SK-N-SH (cell line): ENCODE results near the gene POLR1H. TPM values are rescaled to one million over a fixed set of nuclear protein-coding genes. Genes with fewer than 3 reads are reported as not detected.

ENCODE experiments used
- CTCF ChIA-PET: fragments of 300-600, 350-600 bp; formaldehyde crosslinking; extraction: SDS; loops from one replicate; lab custom pipeline; 2021; lab: Yijun Ruan, JAX
- POLR2A ChIA-PET: fragments of 350-600 bp; sonication (Branson Sonifier 250); formaldehyde crosslinking; extraction: SDS; loops from one replicate; lab custom pipeline; 2020; ENCODE audit warnings: antibody characterized with exemption, inconsistent platforms; lab: Yijun Ruan, JAX
- DNase-seq: peaks from one replicate; pipeline ENCODE4 v3.0.0; 2012
- H2AFZ ChIP-seq: fragments of 200-600 bp; sonication (generic); 2 replicates; pipeline ENCODE4 v1.8.1; 2016; ENCODE audit warnings: antibody characterized with exemption, mild to moderate bottlenecking, low read depth
- H3F3A ChIP-seq: fragments of 200-600 bp; sonication (generic); replicated peaks from 2 replicates; pipeline ENCODE3; 2016; ENCODE audit warnings: antibody characterized with exemption, mild to moderate bottlenecking; ENCODE audit not compliant: insufficient read depth
- H3K27ac ChIP-seq, 2 experiments: fragments of 200-500 bp in 1 of 2; fragments of 200-600 bp in 1 of 2; sonication (Bioruptor generic) in 1 of 2; sonication (generic), shearing (Covaris generic) in 1 of 2; 2 replicates each; pipeline versions ENCODE4 v1.5.1 to v1.6.1; 2014 to 2016; ENCODE audit warnings: low read depth in 2 of 2, inconsistent platforms in 1 of 2, low read length in 1 of 2, mild to moderate bottlenecking in 1 of 2, mixed read lengths in 1 of 2
- H3K27me3 ChIP-seq: fragments of 200-600 bp; sonication (generic), shearing (Covaris generic); 2 replicates; pipeline ENCODE4 v1.6.1; 2016; ENCODE audit warnings: mixed run types; ENCODE audit not compliant: insufficient read depth
- H3K36me3 ChIP-seq, 2 experiments: fragments of 200-500 bp in 1 of 2; fragments of 200-600 bp in 1 of 2; sonication (Bioruptor generic) in 1 of 2; sonication (generic) in 1 of 2; replicated peaks in 1 of 2; 2 replicates each; pipeline versions ENCODE3 to v1.5.1; 2014 to 2016; ENCODE audit warnings: low read length in 1 of 2, mild to moderate bottlenecking in 1 of 2; ENCODE audit not compliant: insufficient read depth in 2 of 2, control insufficient read depth in 1 of 2
- H3K4me1 ChIP-seq, 2 experiments: fragments of 200-500 bp in 1 of 2; fragments of 200-600 bp in 1 of 2; sonication (Bioruptor generic) in 1 of 2; sonication (generic), shearing (Covaris generic) in 1 of 2; 2 replicates each; pipeline versions ENCODE4 v1.5.1 to v1.6.1; 2014 to 2016; ENCODE audit warnings: low read depth in 1 of 2, low read length in 1 of 2, mixed run types in 1 of 2; ENCODE audit not compliant: insufficient read depth in 2 of 2, control insufficient read depth in 1 of 2
- H3K4me2 ChIP-seq: fragments of 200-600 bp; sonication (generic), shearing (Covaris generic); 2 replicates; pipeline ENCODE4 v1.6.1; 2017; ENCODE audit warnings: mixed run types
- H3K4me3 ChIP-seq, 2 experiments: fragments of 200-500 bp in 1 of 2; fragments of 200-600 bp in 1 of 2; sonication (Bioruptor generic) in 1 of 2; sonication (generic), shearing (Covaris generic) in 1 of 2; 2 replicates each; pipeline versions ENCODE4 v1.5.1 to v1.8.1; 2014 to 2016; ENCODE audit warnings: low read depth in 2 of 2, inconsistent platforms in 1 of 2, low read length in 1 of 2, mild to moderate bottlenecking in 1 of 2, mixed read lengths in 1 of 2, moderate library complexity in 1 of 2
- H3K79me2 ChIP-seq: fragments of 200-600 bp; sonication (generic); 2 replicates; pipeline ENCODE4 v1.8.1; 2017; ENCODE audit warnings: mild to moderate bottlenecking; ENCODE audit not compliant: insufficient read depth
- H3K9ac ChIP-seq: fragments of 200-600 bp; sonication (generic); 2 replicates; pipeline ENCODE4 v1.6.1; 2017; ENCODE audit warnings: mixed run types
- H3K9me2 ChIP-seq: fragments of 200-600 bp; sonication (generic); 2 replicates; pipeline ENCODE4 v1.6.1; 2017; ENCODE audit warnings: mixed run types
- H3K9me3 ChIP-seq: fragments of 200-600 bp; sonication (generic); 2 replicates; pipeline ENCODE4 v1.6.1; 2017; ENCODE audit warnings: mixed run types, mild to moderate bottlenecking, moderate library complexity
- H4K20me1 ChIP-seq: fragments of 200-600 bp; sonication (generic); 2 replicates; pipeline ENCODE4 v1.6.1; 2017; ENCODE audit warnings: mild to moderate bottlenecking, mixed run types; ENCODE audit not compliant: insufficient read depth
- CHD2 ChIP-seq: fragments of 150-350 bp; IDR thresholded peaks from 2 replicates; pipeline ENCODE4 v1.6.1; 2018; ENCODE audit warnings: low read length; ENCODE audit not compliant: partially characterized antibody
- ELF1 ChIP-seq: IDR thresholded peaks from 2 replicates; pipeline ENCODE4 v1.4.0; 2012
- EP300 ChIP-seq, 2 experiments: IDR thresholded peaks; 2 replicates each; pipeline versions ENCODE4 v1.4.0 to v1.6.1; 2012; ENCODE audit warnings: borderline replicate concordance in 1 of 2, low read depth in 1 of 2, low read length in 1 of 2
- EZH2phosphoT487 ChIP-seq: fragments of 200-600 bp; sonication (generic); IDR thresholded peaks from 2 replicates; pipeline ENCODE4 v1.6.1; 2017; ENCODE audit warnings: low read depth, mixed run types, mild to moderate bottlenecking, antibody characterized with exemption, moderate library complexity, borderline replicate concordance
- GABPA ChIP-seq: IDR thresholded peaks from 2 replicates; pipeline ENCODE4 v1.4.0; 2012; ENCODE audit warnings: low read depth, mild to moderate bottlenecking
- GATA2 ChIP-seq: sonication (generic); formaldehyde crosslinking; IDR thresholded peaks from 2 replicates; pipeline ENCODE4 v1.5.0; 2020; ENCODE audit warnings: mild to moderate bottlenecking, missing genetic modification reagents
- IRF3 ChIP-seq: fragments of 150-350 bp; IDR thresholded peaks from 2 replicates; pipeline ENCODE4 v1.6.1; 2016; ENCODE audit warnings: mild to moderate bottlenecking, low read depth, low read length
- JUND ChIP-seq: IDR thresholded peaks from 2 replicates; pipeline ENCODE4 v1.4.0; 2012
- MAX ChIP-seq: IDR thresholded peaks from 2 replicates; pipeline ENCODE4 v1.4.0; 2012; ENCODE audit warnings: low read depth
- MEF2A ChIP-seq: IDR thresholded peaks from 2 replicates; pipeline ENCODE4 v1.4.0; 2012; ENCODE audit warnings: low read depth, borderline replicate concordance
- MXI1 ChIP-seq: IDR thresholded peaks from 2 replicates; pipeline ENCODE4 v1.6.1; 2012; ENCODE audit warnings: mild to moderate bottlenecking, low read depth, low read length, improper control_type of control experiment
- NFIC ChIP-seq: IDR thresholded peaks from 2 replicates; pipeline ENCODE4 v1.4.0; 2012; ENCODE audit warnings: borderline replicate concordance
- NRF1 ChIP-seq: IDR thresholded peaks from 2 replicates; pipeline ENCODE4 v1.6.1; 2012; ENCODE audit warnings: low read depth, mild to moderate bottlenecking, low read length
- PBX3 ChIP-seq: IDR thresholded peaks from 2 replicates; pipeline ENCODE4; 2012
- POLR2AphosphoS5 ChIP-seq: IDR thresholded peaks from 2 replicates; pipeline ENCODE4 v1.6.1; 2012; ENCODE audit warnings: low read depth, low read length
- RCOR1 ChIP-seq: fragments of 150-350 bp; IDR thresholded peaks from 2 replicates; pipeline ENCODE4 v1.6.1; 2017; ENCODE audit warnings: antibody characterized with exemption, low read length
- REST ChIP-seq: IDR thresholded peaks from 2 replicates; pipeline ENCODE4 v1.6.1; 2012; ENCODE audit warnings: mild to moderate bottlenecking, low read depth, low read length, moderate library complexity
- RFX5 ChIP-seq: IDR thresholded peaks from 2 replicates; pipeline ENCODE4 v1.6.1; 2012; ENCODE audit warnings: mild to moderate bottlenecking, improper control_type of control experiment, low read length
- SMC3 ChIP-seq: IDR thresholded peaks from 2 replicates; pipeline ENCODE4 v1.6.1; 2012; ENCODE audit warnings: low read depth, low read length, improper control_type of control experiment
- TAF1 ChIP-seq: IDR thresholded peaks from 2 replicates; pipeline ENCODE4 v1.6.1; 2012; ENCODE audit warnings: low read depth, mild to moderate bottlenecking, low read length, moderate library complexity, borderline replicate concordance
- TCF12 ChIP-seq: IDR thresholded peaks from 2 replicates; pipeline ENCODE4 v1.4.0; 2012
- TEAD4 ChIP-seq: IDR thresholded peaks from 2 replicates; pipeline ENCODE4 v1.4.0; 2012; ENCODE audit warnings: mild to moderate bottlenecking, borderline replicate concordance; ENCODE audit not compliant: insufficient read depth
- YY1 ChIP-seq: IDR thresholded peaks from 2 replicates; pipeline ENCODE4 v1.4.0; 2012; ENCODE audit warnings: low read depth, mild to moderate bottlenecking
- ZBTB33 ChIP-seq: IDR thresholded peaks from 2 replicates; pipeline ENCODE4 v1.4.0; 2012; ENCODE audit warnings: low read depth, borderline replicate concordance
- WGBS: methylation state at CpG from one replicate; pipeline ENCODE4 v1.1.6; 2017; ENCODE audit warnings: low lambda C conversion rate; 5-methylcytosine and 5-hydroxymethylcytosine counted together
- polyA plus RNA-seq, 3 experiments: library from polyadenylated mRNA; depleted of rRNA; stranded (reverse); fragments of >200 nt; gene quantifications; 2 replicates each; pipeline ENCODE4 v1.2.3, GENCODE V29; 2012

POLR1H gene
- 30.0 and 40.6 TPM in 2 replicates for polyA plus RNA-seq (2012; rRNA removed)
- polyA plus RNA-seq (2012; cell fraction: cytosol; rRNA removed) = 28.9 and 34.9 TPM in 2 replicates
- 25.1 and 27.9 TPM in 2 replicates for polyA plus RNA-seq (2012; cell fraction: nucleus; rRNA removed)

- Histone ChIP-seq H3K4me1 (peaks cover 6 to 18% of the 10 kb centered on the region in 2 experiments; a peak in 3 of 4 replicates), H3K27ac (peak within 1 kb of the TSS; percentile 71 to 77), H3K9me2 (no peaks in the 10 kb centered on the region), H3K9ac (peak within 1 kb of the TSS; percentile 89), H3K9me3 (no peaks in the 10 kb centered on the region), H2AFZ (peak within 1 kb of the TSS; percentile 98), H3K27me3 (no peaks in the 10 kb centered on the region), H3K36me3 (peaks cover 23 to 33% of the 10 kb centered on the region in 2 experiments), H4K20me1 (no peaks in the 10 kb centered on the region), H3K79me2 (peaks cover 36% of the 10 kb centered on the region), H3K4me3 (peak within 1 kb of the TSS; percentile 96 to 99), H3K4me2 (peak within 1 kb of the TSS; percentile 89), H3F3A (peaks cover 11% of the 10 kb centered on the region)
- WGBS = under 1% methylated on average over 39 of the region's 48 CpGs
- peak; percentile 88 for DNase-seq
- ChIA-PET CTCF (interaction anchor here (1.6 kb wide), 1 partner anchor 69 kb away, joined by 9 read pairs; no protein-coding TSS in a partner anchor), POLR2A (interaction anchor here (1.0 to 1.1 kb wide), 2 partner anchors 13 to 64 kb away, joined by 3 to 5 read pairs; no protein-coding TSS in a partner anchor)
- TF ChIP-seq RCOR1 (peak; percentile 51; the same call in 1 of the 2 replicates), IRF3 (no peak), ZBTB33 (peak; percentile 77; the same call in 1 of the 2 replicates), JUND (no peak), SMC3 (no peak), CHD2 (peak; percentile 88), TEAD4 (no peak), MAX (peak; percentile 78; the same call in 1 of the 2 replicates), GATA2 (CRISPR knock-in tag) (no peak), GABPA (peak; percentile 53), TAF1 (peak; percentile 94), REST (0 out of 2 replicates have a peak, but pooled peaks have one; percentile 49), PBX3 (peak; percentile 21; the same call in 1 of the 2 replicates), ELF1 (peak; percentile 59; the same call in 1 of the 2 replicates), YY1 (peak; percentile 80), NRF1 (no peak), EZH2phosphoT487 (no peak), MEF2A (no peak; the same call in 1 of the 2 replicates), POLR2AphosphoS5 (peak; percentile 97), NFIC (peak; percentile 50; the same call in 1 of the 2 replicates), EP300 (IDR thresholded peaks at IDR 0.05; ENCODE audit: borderline replicate concordance in 1 of 2, low read depth in 1 of 2, low read length in 1 of 2) (peak; percentile 18 to 24; a peak in 1 of 4 replicates), RFX5 (peak; percentile 80; the same call in 1 of the 2 replicates), TCF12 (peak; percentile 35; the same call in 1 of the 2 replicates), MXI1 (peak; percentile 88)
Observed at GRCh38 chr6:30061092-30061857, at the start of gene POLR1H. Gene POLR1H, plus strand, starts transcription at chr6:30061265. Its CDS starts 260 bp downstream, at chr6:30061525.
